ENCODE measurements around the gene TEX48.

Gene TEX48

DNA sequence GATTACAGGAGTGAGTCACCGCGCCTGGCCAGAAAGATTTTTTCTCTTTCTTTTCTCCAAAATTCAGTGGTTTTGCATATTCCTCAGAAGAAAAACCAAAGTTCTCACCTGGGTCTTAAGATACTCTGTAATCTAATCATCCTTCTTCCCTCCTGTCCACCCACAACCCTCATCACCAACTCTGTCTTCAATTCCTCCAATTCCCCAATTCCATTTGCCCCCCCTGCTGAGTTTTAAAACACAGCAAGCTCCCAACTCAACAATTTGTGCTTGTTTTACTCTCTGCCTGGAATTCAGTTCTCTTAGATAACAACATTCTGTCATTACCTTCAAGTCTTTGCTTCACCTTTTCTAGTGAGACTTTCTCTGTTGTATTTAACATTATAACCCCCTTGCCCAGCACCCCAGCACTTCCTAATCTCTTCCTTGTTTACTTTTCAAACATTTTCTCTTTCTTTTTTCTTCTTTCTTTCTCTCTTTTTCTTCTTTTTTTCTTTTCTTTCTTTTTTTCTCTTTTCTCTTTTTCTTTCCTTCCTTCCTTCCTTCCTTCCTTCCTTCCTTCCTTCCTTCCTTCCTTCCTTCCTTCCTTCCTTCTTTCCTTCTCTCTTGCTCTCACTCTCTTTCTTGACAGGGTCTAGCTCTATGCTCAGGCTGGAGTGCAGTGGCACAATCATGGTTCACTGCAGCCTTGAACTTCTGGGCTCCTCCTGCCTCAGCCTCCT is 7.8 kb downstream of the TEX48 start:
- Histone ChIP-seq H3K4me3 (ENCODE audit: low read depth in 1 of 5, low read length in 5 of 5) (no peak overlapping the region), H3K4me1 (ENCODE audit: control insufficient read depth in 5 of 5, insufficient read depth in 5 of 5, low read length in 5 of 5) (no peaks in the 10 kb centered on the region), H3K9ac (ENCODE audit: low read length in 5 of 5) (no peak overlapping the region), H3K27ac (ENCODE audit: low read depth, low read length) (no peak overlapping the region), H3K9me3 (ENCODE audit: control insufficient read depth in 5 of 5, low read length in 5 of 5) (peaks cover 0 to 6% (median 0%) of the 10 kb centered on the region in 5 donors), H3K27me3 (ENCODE audit: control insufficient read depth in 5 of 5, insufficient read depth in 4 of 5, low read length in 5 of 5) (peaks cover 0 to 7% (median 0%) of the 10 kb centered on the region in 5 donors), H3K36me3 (ENCODE audit: control insufficient read depth in 5 of 5, insufficient read depth in 5 of 5, low read length in 5 of 5) (no peaks in the 10 kb centered on the region)

GRCh38 chr9:114671605-114672004 is 10.4 kb downstream of the TEX48 start:
- no peak overlapping the region for H3K27ac ChIP-seq (ENCODE audit: low read depth, low read length)

GRCh38 chr9:114669961-114670360 is 12.0 kb downstream of the TEX48 start:
- no peak overlapping the region for H3K4me3 ChIP-seq (ENCODE audit: low read depth in 1 of 5, low read length in 5 of 5)
- H3K27me3 ChIP-seq (ENCODE audit: control insufficient read depth in 5 of 5, insufficient read depth in 4 of 5, low read length in 5 of 5): peaks cover 0 to 6% (median 0%) of the 10 kb centered on the region in 5 donors
- no peaks in the 10 kb centered on the region for H3K4me1 ChIP-seq (ENCODE audit: control insufficient read depth in 5 of 5, insufficient read depth in 5 of 5, low read length in 5 of 5)
- no peak overlapping the region for H3K27ac ChIP-seq (ENCODE audit: low read depth, low read length)
- H3K9ac ChIP-seq (ENCODE audit: low read length in 5 of 5): no peak overlapping the region
- no peaks in the 10 kb centered on the region for H3K36me3 ChIP-seq (ENCODE audit: control insufficient read depth in 5 of 5, insufficient read depth in 5 of 5, low read length in 5 of 5)
- H3K9me3 ChIP-seq (ENCODE audit: control insufficient read depth in 5 of 5, low read length in 5 of 5): peaks cover 0 to 6% (median 0%) of the 10 kb centered on the region in 5 donors

More at GRCh38 chr9:114671605-114672004, 10.4 kb downstream of the TEX48 start:
- Histone ChIP-seq H3K9ac (ENCODE audit: low read length in 5 of 5) (no peak overlapping the region), H3K9me3 (ENCODE audit: control insufficient read depth in 5 of 5, low read length in 5 of 5) (peaks cover 0 to 6% (median 0%) of the 10 kb centered on the region in 5 donors), H3K4me3 (ENCODE audit: low read depth in 1 of 5, low read length in 5 of 5) (no peak overlapping the region), H3K36me3 (ENCODE audit: control insufficient read depth in 5 of 5, insufficient read depth in 5 of 5, low read length in 5 of 5) (no peaks in the 10 kb centered on the region), H3K4me1 (ENCODE audit: control insufficient read depth in 5 of 5, insufficient read depth in 5 of 5, low read length in 5 of 5) (no peaks in the 10 kb centered on the region), H3K27me3 (ENCODE audit: control insufficient read depth in 5 of 5, insufficient read depth in 4 of 5, low read length in 5 of 5) (peaks cover 0 to 6% (median 0%) of the 10 kb centered on the region in 5 donors)

DNA sequence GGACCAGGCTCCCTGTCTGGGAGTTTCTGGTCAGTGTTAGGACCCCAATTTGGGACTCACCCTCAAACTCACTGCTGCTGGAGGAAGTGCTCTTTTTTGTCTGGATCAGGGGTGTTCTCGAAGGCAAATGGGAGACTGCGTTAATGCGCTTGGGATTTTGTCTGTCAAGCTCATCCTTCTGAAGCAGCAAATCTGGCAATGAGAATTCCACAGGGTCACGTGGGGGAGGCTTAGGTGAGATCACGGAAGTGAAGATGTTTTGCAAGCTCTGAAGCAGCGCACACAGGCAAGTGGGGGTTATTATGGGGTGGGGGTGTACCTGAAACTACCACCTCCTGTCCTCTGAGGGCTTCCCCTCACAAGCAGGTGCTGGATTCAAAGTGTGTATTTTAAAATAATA is 13.8 kb downstream of the TEX48 start:
- peaks cover 0 to 6% (median 0%) of the 10 kb centered on the region in 5 donors for H3K9me3 ChIP-seq (ENCODE audit: control insufficient read depth in 5 of 5, low read length in 5 of 5)
- H3K27me3 ChIP-seq (ENCODE audit: control insufficient read depth in 5 of 5, insufficient read depth in 4 of 5, low read length in 5 of 5): peaks cover 0 to 6% (median 0%) of the 10 kb centered on the region in 5 donors
- no peak overlapping the region for H3K27ac ChIP-seq (ENCODE audit: low read depth, low read length)
- no peaks in the 10 kb centered on the region for H3K4me1 ChIP-seq (ENCODE audit: control insufficient read depth in 5 of 5, insufficient read depth in 5 of 5, low read length in 5 of 5)
- no peak overlapping the region for H3K4me3 ChIP-seq (ENCODE audit: low read depth in 1 of 5, low read length in 5 of 5)
- no peak overlapping the region for H3K9ac ChIP-seq (ENCODE audit: low read length in 5 of 5)
- H3K36me3 ChIP-seq (ENCODE audit: control insufficient read depth in 5 of 5, insufficient read depth in 5 of 5, low read length in 5 of 5): no peaks in the 10 kb centered on the region

DNA sequence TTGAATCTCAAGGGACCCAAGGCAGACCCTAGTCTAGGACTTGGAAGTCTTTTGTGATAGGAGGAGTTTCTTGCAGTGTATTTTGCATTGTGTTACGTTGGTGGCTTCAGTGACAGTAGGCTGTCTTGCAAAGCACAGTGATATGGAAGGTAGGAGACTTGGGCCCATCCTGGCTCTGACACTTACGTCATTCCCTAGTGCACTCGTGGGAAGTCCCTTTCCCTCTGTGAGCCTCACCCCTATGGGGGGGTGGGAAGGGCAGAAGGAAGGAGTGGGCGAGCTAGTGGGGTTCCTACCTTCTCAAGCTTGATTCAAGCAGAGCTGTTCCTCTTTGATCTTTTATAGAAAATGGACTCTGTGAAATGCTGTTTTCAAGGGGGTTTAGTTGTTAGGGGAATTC is 15.1 kb downstream of the TEX48 start:
- no peak overlapping the region for H3K4me3 ChIP-seq (ENCODE audit: low read depth in 1 of 5, low read length in 5 of 5)

DNA sequence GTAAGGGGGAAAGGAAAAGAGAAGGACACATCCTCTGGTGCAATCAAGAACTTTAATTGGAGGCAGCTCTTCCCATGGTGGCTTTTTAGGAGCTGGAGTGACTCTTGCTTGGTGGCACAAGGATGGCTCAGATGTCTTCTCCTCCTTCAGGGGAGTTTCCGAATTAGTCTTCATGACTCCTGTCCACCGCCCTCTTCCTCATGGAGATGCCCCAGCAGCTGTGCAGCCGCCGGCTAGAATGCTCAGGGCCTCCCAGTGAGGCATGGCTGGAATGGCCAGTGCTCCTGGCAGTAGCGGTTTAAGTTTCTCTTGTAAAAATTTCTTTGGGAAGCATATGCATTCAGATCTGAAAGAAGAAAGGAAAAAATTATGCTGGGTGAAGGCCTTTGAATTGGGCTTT is 15.6 kb downstream of the TEX48 start:
- H3K9ac ChIP-seq (ENCODE audit: low read length in 5 of 5): no peak overlapping the region
- H3K36me3 ChIP-seq (ENCODE audit: control insufficient read depth in 5 of 5, insufficient read depth in 5 of 5, low read length in 5 of 5): no peaks in the 10 kb centered on the region
- peaks cover 0 to 5% (median 0%) of the 10 kb centered on the region in 5 donors for H3K27me3 ChIP-seq (ENCODE audit: control insufficient read depth in 5 of 5, insufficient read depth in 4 of 5, low read length in 5 of 5)
- H3K27ac ChIP-seq (ENCODE audit: low read depth, low read length): no peak overlapping the region
- H3K4me1 ChIP-seq (ENCODE audit: control insufficient read depth in 5 of 5, insufficient read depth in 5 of 5, low read length in 5 of 5): no peaks in the 10 kb centered on the region
- no peak overlapping the region for H3K4me3 ChIP-seq (ENCODE audit: low read depth in 1 of 5, low read length in 5 of 5)
- H3K9me3 ChIP-seq (ENCODE audit: control insufficient read depth in 5 of 5, low read length in 5 of 5): peaks cover 0 to 6% (median 0%) of the 10 kb centered on the region in 5 donors

More for the DNA sequence above, 15.1 kb downstream of the TEX48 start:
- no peaks in the 10 kb centered on the region for H3K4me1 ChIP-seq (ENCODE audit: control insufficient read depth in 5 of 5, insufficient read depth in 5 of 5, low read length in 5 of 5)
- peaks cover 0 to 6% (median 0%) of the 10 kb centered on the region in 5 donors for H3K27me3 ChIP-seq (ENCODE audit: control insufficient read depth in 5 of 5, insufficient read depth in 4 of 5, low read length in 5 of 5)
- H3K9me3 ChIP-seq (ENCODE audit: control insufficient read depth in 5 of 5, low read length in 5 of 5): peaks cover 0 to 6% (median 0%) of the 10 kb centered on the region in 5 donors
- H3K27ac ChIP-seq (ENCODE audit: low read depth, low read length): no peak overlapping the region
- H3K36me3 ChIP-seq (ENCODE audit: control insufficient read depth in 5 of 5, insufficient read depth in 5 of 5, low read length in 5 of 5): no peaks in the 10 kb centered on the region
- H3K9ac ChIP-seq (ENCODE audit: low read length in 5 of 5): no peak overlapping the region

- no peak overlapping the region for H3K27ac ChIP-seq (ENCODE audit: low read depth, low read length)
- no peak overlapping the region for H3K9ac ChIP-seq (ENCODE audit: low read length in 5 of 5)
- no peaks in the 10 kb centered on the region for H3K9me3 ChIP-seq (ENCODE audit: control insufficient read depth in 5 of 5, low read length in 5 of 5)
- no peak overlapping the region for H3K4me3 ChIP-seq (ENCODE audit: low read depth in 1 of 5, low read length in 5 of 5)
- no peaks in the 10 kb centered on the region for H3K36me3 ChIP-seq (ENCODE audit: control insufficient read depth in 5 of 5, insufficient read depth in 5 of 5, low read length in 5 of 5)
- H3K4me1 ChIP-seq (ENCODE audit: control insufficient read depth in 5 of 5, insufficient read depth in 5 of 5, low read length in 5 of 5): no peaks in the 10 kb centered on the region
- peaks cover 0 to 4% (median 0%) of the 10 kb centered on the region in 5 donors for H3K27me3 ChIP-seq (ENCODE audit: control insufficient read depth in 5 of 5, insufficient read depth in 4 of 5, low read length in 5 of 5)
Observed at GRCh38 chr9:114664181-114664580, 17.8 kb downstream of the TEX48 start.

DNA sequence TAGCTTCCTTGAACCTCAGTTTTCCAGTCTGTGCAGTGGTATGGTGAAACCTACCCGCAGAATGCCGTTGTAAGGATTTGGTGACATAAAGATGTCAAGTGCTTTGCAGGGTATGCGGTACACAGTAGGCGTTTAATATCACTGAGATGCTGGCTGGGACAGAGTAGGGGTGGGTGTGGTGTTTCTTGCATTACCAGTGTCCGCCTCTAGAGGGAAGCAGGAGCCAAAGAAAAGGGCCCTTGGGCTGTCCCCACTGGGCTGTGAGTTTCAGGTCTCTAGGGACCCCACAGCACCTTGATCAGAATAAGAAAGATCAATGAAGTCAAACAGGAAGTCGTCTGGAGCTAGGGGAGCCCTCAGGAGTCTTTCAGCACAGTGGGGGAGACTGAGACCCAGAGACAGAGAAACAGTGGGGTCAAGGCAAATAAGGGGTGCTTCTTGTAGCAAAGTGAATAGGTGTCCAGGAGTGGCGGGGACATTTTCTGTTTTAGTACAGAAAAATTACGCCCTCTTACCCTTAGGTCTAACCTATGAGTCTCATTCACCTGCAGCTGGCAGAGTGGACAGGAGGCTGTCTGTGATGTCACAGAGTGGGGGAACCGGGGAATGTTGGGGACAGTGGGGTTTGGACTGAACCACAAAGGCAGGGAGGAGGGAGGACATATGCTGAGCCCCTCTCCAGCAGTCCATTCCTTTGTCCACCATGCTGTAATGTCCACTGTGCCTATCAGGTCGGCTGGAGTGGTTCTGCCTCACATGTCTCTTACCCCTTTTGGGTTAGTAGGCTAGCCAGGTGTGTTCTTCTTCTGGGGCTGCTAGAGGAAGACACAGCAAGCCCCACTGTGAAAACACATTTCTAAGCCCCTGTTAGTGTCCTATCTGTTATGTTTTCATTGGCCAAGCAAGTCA is 19.7 kb downstream of the TEX48 start:
- H3K4me1 ChIP-seq (ENCODE audit: control insufficient read depth in 5 of 5, insufficient read depth in 5 of 5, low read length in 5 of 5): no peaks in the 10 kb centered on the region
- H3K4me3 ChIP-seq (ENCODE audit: low read depth in 1 of 5, low read length in 5 of 5): no peak overlapping the region
- H3K9ac ChIP-seq (ENCODE audit: low read length in 5 of 5): no peak overlapping the region
- H3K36me3 ChIP-seq (ENCODE audit: control insufficient read depth in 5 of 5, insufficient read depth in 5 of 5, low read length in 5 of 5): no peaks in the 10 kb centered on the region
- no peak overlapping the region for H3K27ac ChIP-seq (ENCODE audit: low read depth, low read length)
- peaks cover 0 to 2% (median 0%) of the 10 kb centered on the region in 5 donors for H3K27me3 ChIP-seq (ENCODE audit: control insufficient read depth in 5 of 5, insufficient read depth in 4 of 5, low read length in 5 of 5)
- no peaks in the 10 kb centered on the region for H3K9me3 ChIP-seq (ENCODE audit: control insufficient read depth in 5 of 5, low read length in 5 of 5)

DNA sequence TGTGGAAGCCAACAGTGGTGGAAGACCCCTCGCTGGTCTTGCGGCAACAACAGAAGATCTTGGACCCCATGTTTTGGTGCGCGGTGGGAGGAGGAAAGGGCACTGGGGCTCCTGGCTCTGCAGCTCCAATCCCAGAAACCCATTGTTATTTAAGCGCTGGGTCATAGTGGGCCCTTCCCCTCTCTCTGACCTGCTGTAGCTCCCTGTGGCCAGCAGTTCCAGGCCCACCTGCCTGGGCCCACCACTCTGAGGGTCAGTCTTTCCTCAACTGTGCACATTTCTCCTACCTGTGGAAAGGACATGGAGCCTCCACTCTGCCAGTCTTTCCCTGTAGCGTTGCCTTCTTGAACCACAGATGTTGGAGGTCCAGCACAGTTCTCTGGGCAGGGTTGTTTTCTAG is 24.3 kb downstream of the TEX48 start, which contains the start of gene TEX53:
TEX53 (minus strand) TSS at position 101 of the 400 bp plus-strand sequence; CDS start at position 70, 31 bp downstream.
- H3K9ac ChIP-seq (ENCODE audit: low read length in 5 of 5): no peak within 1 kb of the TSS
- H3K27me3 ChIP-seq (ENCODE audit: control insufficient read depth in 5 of 5, insufficient read depth in 4 of 5, low read length in 5 of 5): no peaks in the 10 kb centered on the region
- H3K36me3 ChIP-seq (ENCODE audit: control insufficient read depth in 5 of 5, insufficient read depth in 5 of 5, low read length in 5 of 5): no peaks in the 10 kb centered on the region
- peaks cover 2 to 9% (median 4%) of the 10 kb centered on the region in 5 donors for H3K4me1 ChIP-seq (ENCODE audit: control insufficient read depth in 5 of 5, insufficient read depth in 5 of 5, low read length in 5 of 5)
- H3K27ac ChIP-seq (ENCODE audit: low read depth, low read length): no peak within 1 kb of the TSS
- no peak within 1 kb of the TSS for H3K4me3 ChIP-seq (ENCODE audit: low read depth in 1 of 5, low read length in 5 of 5)
- no peaks in the 10 kb centered on the region for H3K9me3 ChIP-seq (ENCODE audit: control insufficient read depth in 5 of 5, low read length in 5 of 5)

GRCh38 chr9:114656301-114656700 is 25.7 kb downstream of the TEX48 start:
- H3K9ac ChIP-seq (ENCODE audit: low read length in 5 of 5): no peak overlapping the region
- H3K36me3 ChIP-seq (ENCODE audit: control insufficient read depth in 5 of 5, insufficient read depth in 5 of 5, low read length in 5 of 5): no peaks in the 10 kb centered on the region
- H3K4me3 ChIP-seq (ENCODE audit: low read depth in 1 of 5, low read length in 5 of 5): no peak overlapping the region
- peaks cover 2 to 9% (median 4%) of the 10 kb centered on the region in 5 donors for H3K4me1 ChIP-seq (ENCODE audit: control insufficient read depth in 5 of 5, insufficient read depth in 5 of 5, low read length in 5 of 5)
- H3K27me3 ChIP-seq (ENCODE audit: control insufficient read depth in 5 of 5, insufficient read depth in 4 of 5, low read length in 5 of 5): no peaks in the 10 kb centered on the region
- no peak overlapping the region for H3K27ac ChIP-seq (ENCODE audit: low read depth, low read length)
- H3K9me3 ChIP-seq (ENCODE audit: control insufficient read depth in 5 of 5, low read length in 5 of 5): no peaks in the 10 kb centered on the region

Data from subcutaneous abdominal adipose tissue (tissue), 5 donors.